ENCODE results near the gene PLEKHO1.

The PLEKHO1 gene, protein sequence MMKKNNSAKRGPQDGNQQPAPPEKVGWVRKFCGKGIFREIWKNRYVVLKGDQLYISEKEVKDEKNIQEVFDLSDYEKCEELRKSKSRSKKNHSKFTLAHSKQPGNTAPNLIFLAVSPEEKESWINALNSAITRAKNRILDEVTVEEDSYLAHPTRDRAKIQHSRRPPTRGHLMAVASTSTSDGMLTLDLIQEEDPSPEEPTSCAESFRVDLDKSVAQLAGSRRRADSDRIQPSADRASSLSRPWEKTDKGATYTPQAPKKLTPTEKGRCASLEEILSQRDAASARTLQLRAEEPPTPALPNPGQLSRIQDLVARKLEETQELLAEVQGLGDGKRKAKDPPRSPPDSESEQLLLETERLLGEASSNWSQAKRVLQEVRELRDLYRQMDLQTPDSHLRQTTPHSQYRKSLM

GRCh38 chr1:150149271-150150132 lies at the start of gene PLEKHO1:
Gene PLEKHO1, plus strand, starts transcription at chr1:150149916. Its CDS starts 342 bp downstream, at chr1:150150258.
- no peaks in the 10 kb centered on the region for H3K27me3 ChIP-seq (ENCODE audit: insufficient read depth, poor library complexity, severe bottlenecking)
- no peaks in the 10 kb centered on the region for H3K36me3 ChIP-seq (ENCODE audit: low read depth)
- H3K27ac ChIP-seq (ENCODE audit: poor library complexity, severe bottlenecking): no peak within 1 kb of the TSS
- no peaks in the 10 kb centered on the region for H3K9me3 ChIP-seq (ENCODE audit: severe bottlenecking)
- DNase-seq (ENCODE audit: low spot score) (peak; percentile 69), ATAC-seq (ENCODE audit: low read depth) (peak; percentile 73)
- TF ChIP-seq, protein P1, sequence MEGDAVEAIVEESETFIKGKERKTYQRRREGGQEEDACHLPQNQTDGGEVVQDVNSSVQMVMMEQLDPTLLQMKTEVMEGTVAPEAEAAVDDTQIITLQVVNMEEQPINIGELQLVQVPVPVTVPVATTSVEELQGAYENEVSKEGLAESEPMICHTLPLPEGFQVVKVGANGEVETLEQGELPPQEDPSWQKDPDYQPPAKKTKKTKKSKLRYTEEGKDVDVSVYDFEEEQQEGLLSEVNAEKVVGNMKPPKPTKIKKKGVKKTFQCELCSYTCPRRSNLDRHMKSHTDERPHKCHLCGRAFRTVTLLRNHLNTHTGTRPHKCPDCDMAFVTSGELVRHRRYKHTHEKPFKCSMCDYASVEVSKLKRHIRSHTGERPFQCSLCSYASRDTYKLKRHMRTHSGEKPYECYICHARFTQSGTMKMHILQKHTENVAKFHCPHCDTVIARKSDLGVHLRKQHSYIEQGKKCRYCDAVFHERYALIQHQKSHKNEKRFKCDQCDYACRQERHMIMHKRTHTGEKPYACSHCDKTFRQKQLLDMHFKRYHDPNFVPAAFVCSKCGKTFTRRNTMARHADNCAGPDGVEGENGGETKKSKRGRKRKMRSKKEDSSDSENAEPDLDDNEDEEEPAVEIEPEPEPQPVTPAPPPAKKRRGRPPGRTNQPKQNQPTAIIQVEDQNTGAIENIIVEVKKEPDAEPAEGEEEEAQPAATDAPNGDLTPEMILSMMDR (IDR thresholded peaks at IDR 0.05; ENCODE audit: poor library complexity, severe bottlenecking): no peak
- H3K4me3 ChIP-seq (ENCODE audit: severe bottlenecking): peak within 1 kb of the TSS; percentile 78
- H3K4me1 ChIP-seq (ENCODE audit: insufficient read depth, poor library complexity, severe bottlenecking): no peaks in the 10 kb centered on the region

DNA sequence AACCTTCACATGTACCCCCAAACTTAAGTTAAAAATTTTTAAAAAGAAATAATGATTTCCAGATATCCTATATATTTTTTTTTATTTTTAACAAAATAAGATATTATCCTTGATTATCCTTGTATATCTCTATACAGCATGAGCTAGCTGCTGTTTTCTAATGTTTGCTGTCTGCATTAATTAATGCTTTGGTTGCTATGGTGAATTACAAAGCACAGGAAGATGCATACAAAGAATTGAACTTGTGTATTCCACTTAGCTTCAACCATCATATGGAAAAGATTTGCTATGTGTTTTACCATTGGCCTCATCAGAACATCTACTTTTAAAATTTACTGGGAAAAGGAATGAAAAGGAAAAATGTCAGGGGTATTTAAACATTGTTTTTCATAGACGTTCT lies 46.7 kb upstream of the PLEKHO1 start:
- H3K9me3 ChIP-seq (ENCODE audit: severe bottlenecking): no peaks in the 10 kb centered on the region
- H3K4me3 ChIP-seq (ENCODE audit: severe bottlenecking): no peak overlapping the region
- no peaks in the 10 kb centered on the region for H3K27me3 ChIP-seq (ENCODE audit: insufficient read depth, poor library complexity, severe bottlenecking)
- TF ChIP-seq, protein P1 (IDR thresholded peaks at IDR 0.05; ENCODE audit: poor library complexity, severe bottlenecking): no peak
- peaks cover 11% of the 10 kb centered on the region for H3K36me3 ChIP-seq (ENCODE audit: low read depth)
- no peak overlapping the region for H3K27ac ChIP-seq (ENCODE audit: poor library complexity, severe bottlenecking)
- no peaks in the 10 kb centered on the region for H3K4me1 ChIP-seq (ENCODE audit: insufficient read depth, poor library complexity, severe bottlenecking)
- ATAC-seq (ENCODE audit: low read depth) (no peak), DNase-seq (ENCODE audit: low spot score) (no peak)

DNA sequence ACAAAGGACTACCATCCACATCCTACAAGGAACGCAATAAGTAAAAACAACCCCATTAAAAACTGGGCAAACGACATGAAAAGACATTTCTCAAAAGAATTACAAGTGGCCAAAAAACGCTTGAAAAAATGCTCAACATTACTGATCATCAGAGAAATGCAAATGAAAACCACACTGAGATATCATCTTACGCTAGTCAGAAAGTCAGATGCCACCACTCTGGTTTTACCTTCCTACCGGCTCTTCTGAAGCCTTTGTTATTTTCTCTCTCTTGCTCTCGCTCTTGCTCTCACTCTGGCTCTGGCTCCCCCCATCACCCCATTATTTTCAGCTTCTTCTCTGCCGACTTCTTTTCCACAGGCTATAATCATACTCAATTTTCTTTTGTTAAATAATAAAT lies 43.4 kb upstream of the PLEKHO1 start:
- Histone ChIP-seq H3K4me3 (ENCODE audit: severe bottlenecking) (no peak overlapping the region), H3K9me3 (ENCODE audit: severe bottlenecking) (no peaks in the 10 kb centered on the region), H3K27ac (ENCODE audit: poor library complexity, severe bottlenecking) (no peak overlapping the region), H3K27me3 (ENCODE audit: insufficient read depth, poor library complexity, severe bottlenecking) (no peaks in the 10 kb centered on the region), H3K36me3 (ENCODE audit: low read depth) (0 out of 2 replicates have a peak, but pooled peaks cover 5% of the 10 kb centered on the region), H3K4me1 (ENCODE audit: insufficient read depth, poor library complexity, severe bottlenecking) (no peaks in the 10 kb centered on the region)
- DNase-seq (ENCODE audit: low spot score) (no peak), ATAC-seq (ENCODE audit: low read depth) (no peak)
- TF ChIP-seq, protein P1 (IDR thresholded peaks at IDR 0.05; ENCODE audit: poor library complexity, severe bottlenecking): no peak

GRCh38 chr1:150109586-150109985 lies 40.1 kb upstream of the PLEKHO1 start:
- H3K4me3 ChIP-seq (ENCODE audit: severe bottlenecking): no peak overlapping the region

More at GRCh38 chr1:150109586-150109985, 40.1 kb upstream of the PLEKHO1 start:
- Histone ChIP-seq H3K36me3 (ENCODE audit: low read depth) (0 out of 2 replicates have a peak, but pooled peaks cover 5% of the 10 kb centered on the region), H3K27ac (ENCODE audit: poor library complexity, severe bottlenecking) (no peak overlapping the region), H3K4me1 (ENCODE audit: insufficient read depth, poor library complexity, severe bottlenecking) (no peaks in the 10 kb centered on the region), H3K27me3 (ENCODE audit: insufficient read depth, poor library complexity, severe bottlenecking) (no peaks in the 10 kb centered on the region), H3K9me3 (ENCODE audit: severe bottlenecking) (no peaks in the 10 kb centered on the region)
- TF ChIP-seq, protein P1 (IDR thresholded peaks at IDR 0.05; ENCODE audit: poor library complexity, severe bottlenecking): no peak
- no peak for DNase-seq (ENCODE audit: low spot score)
- ATAC-seq (ENCODE audit: low read depth): no peak

Data from RWPE2 (cell line).